Stomach (tissue), 9 donors: ENCODE results near the gene DHFR. TPM values are rescaled to one million over a fixed set of nuclear protein-coding genes. Genes with fewer than 3 reads are reported as not detected.

ENCODE experiments used
- DNase-seq, 2 donors: peaks; one replicate each; pipeline versions ENCODE4 v3.0.0 to v3.0.0-alpha.2; 2013 to 2019
- H3K27ac ChIP-seq, 5 donors: fragments of 200-600 bp in 4 of 5; sonication (generic) in 4 of 5; one replicate each; pipeline ENCODE4 v1.5.1; 2013 to 2019; ENCODE audit warnings: mild to moderate bottlenecking in 1 of 5, moderate library complexity in 1 of 5
- H3K27me3 ChIP-seq, 3 donors: fragments of 200-600 bp; sonication (generic); one replicate each; pipeline ENCODE4 v1.5.1; 2017 to 2019; ENCODE audit warnings: mixed run types in 1 of 3
- H3K36me3 ChIP-seq, 4 donors: fragments of 200-600 bp; sonication (generic); 1 replicate in 3 of 4; 2 replicates in 1 of 4; pipeline ENCODE4 v1.5.1; 2016 to 2019
- H3K4me1 ChIP-seq, 4 donors: fragments of 200-600 bp; sonication (generic); one replicate each; pipeline ENCODE4 v1.5.1; 2016 to 2019
- H3K4me3 ChIP-seq, 4 donors: fragments of 200-600 bp; sonication (generic) in 3 of 4; one replicate each; pipeline ENCODE4 v1.5.1; 2016 to 2019; ENCODE audit warnings: mild to moderate bottlenecking in 1 of 4
- H3K9me3 ChIP-seq, 4 donors: fragments of 200-600 bp; sonication (generic); one replicate each; pipeline ENCODE4 v1.5.1; 2016 to 2019
- EP300 ChIP-seq: sonication (generic); formaldehyde crosslinking; IDR thresholded peaks from one replicate; pipeline ENCODE4 v1.6.1; 2017; ENCODE audit warnings: antibody characterized with exemption
- POLR2A ChIP-seq, 4 donors: fragments of 450-650 bp; IDR thresholded peaks; one replicate each; pipeline ENCODE4 v1.6.1; 2016; ENCODE audit warnings: antibody characterized with exemption in 4 of 4, control low read depth in 2 of 4, mild to moderate bottlenecking in 1 of 4, moderate library complexity in 1 of 4
- POLR2AphosphoS5 ChIP-seq, 3 donors: sonication (generic); formaldehyde crosslinking; IDR thresholded peaks; one replicate each; pipeline ENCODE4 v1.6.1; 2016; ENCODE audit warnings: antibody characterized with exemption in 3 of 3
- WGBS, 5 donors: extraction: QIAGEN DNeasy Blood & Tissue Kit in 3 of 5; methylation state at CpG; one replicate each; pipeline versions ENCODE4 v1.1.5 to v1.1.7; 2013 to 2018; 5-methylcytosine and 5-hydroxymethylcytosine counted together
- intact Hi-C: fragments of 100-400 bp; cut with DNase I; formaldehyde crosslinking; loops from one replicate; pipeline ENCODE4 v1.15.1; 2023; ENCODE audit warnings: low total_unique reads
- polyA plus RNA-seq, 3 donors: library from polyadenylated mRNA; stranded (reverse); fragments of 200-250 nt; gene quantifications; one replicate each; pipeline ENCODE4 v1.2.3, GENCODE V29; 2013
- total RNA-seq, 5 donors: library from RNA; depleted of rRNA; stranded (reverse); fragments of >200 nt; gene quantifications; one replicate each; pipeline versions ENCODE4 v1.1.0 to v1.2.3, GENCODE V29; 2014 to 2016
- TF ChIP-seq, protein P1 (sequence below), 7 experiments: fragments of 450-650 bp in 4 of 7; fragments of 200-600 bp in 3 of 7; sonication (generic) in 3 of 7; IDR thresholded peaks; one replicate each; pipeline ENCODE4 v1.5.1; 2016 to 2019; ENCODE audit warnings: antibody characterized with exemption in 7 of 7, control low read depth in 2 of 7, mild to moderate bottlenecking in 1 of 7
- donor health status: healthy with polysubstance abuse.
- donor health status: Bipolar disorder and iron deficiency.
- donor health status: healthy.

Gene DHFR
- total and polyA plus RNA-seq, 8 donors: 2.8 to 16.7 (median 6.8) TPM

DNA sequence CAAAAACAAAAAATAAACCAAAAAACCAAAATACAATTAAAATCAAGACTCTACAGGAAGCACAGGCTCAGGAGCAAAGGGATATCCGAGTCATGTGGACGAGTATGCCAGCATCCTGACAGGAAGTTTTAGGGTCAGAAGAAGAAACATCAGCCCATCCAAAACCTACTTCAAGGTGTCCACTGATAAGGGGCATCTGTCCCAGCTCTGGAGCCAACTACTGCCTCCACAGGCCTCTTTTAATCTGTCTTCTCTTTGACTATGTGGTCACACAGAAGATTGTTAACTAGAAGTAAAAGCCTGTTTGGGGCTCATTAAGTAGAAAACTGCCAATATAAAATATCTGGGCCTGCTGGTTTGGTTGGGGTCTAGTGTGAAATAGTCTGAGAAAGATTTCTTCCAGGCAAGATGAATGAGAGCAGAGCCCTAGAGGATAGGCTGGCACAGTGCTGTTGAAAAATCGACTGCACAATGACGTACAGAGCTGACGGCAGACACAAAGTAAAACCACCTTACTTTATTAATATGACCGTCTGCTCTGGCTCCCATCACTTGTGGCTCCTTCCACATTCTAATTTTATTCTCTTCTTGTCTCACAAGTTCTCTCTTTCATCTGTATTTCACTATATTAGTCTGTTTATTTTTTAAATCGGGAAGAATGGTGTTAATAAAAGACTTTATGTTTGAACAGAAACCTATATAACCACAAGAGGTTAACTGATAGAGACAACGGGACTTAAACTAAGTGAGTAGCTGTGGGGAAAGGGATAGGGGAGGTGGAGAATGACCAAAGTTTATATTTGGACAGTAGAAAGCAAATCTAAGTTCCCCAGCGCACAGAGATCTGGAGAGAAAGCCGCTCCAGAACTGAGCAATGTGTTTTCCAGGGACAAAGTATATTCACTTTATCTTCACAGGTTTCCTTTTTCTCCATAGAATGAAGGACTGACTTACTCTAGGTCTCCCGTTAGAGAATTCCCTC is 23.2 kb downstream of the DHFR start:
- TF ChIP-seq EP300 (no peak), POLR2AphosphoS5 (IDR thresholded peaks at IDR 0.05) (no peak), POLR2A (IDR thresholded peaks at IDR 0.05) (no peak)
- TF ChIP-seq, protein P1, sequence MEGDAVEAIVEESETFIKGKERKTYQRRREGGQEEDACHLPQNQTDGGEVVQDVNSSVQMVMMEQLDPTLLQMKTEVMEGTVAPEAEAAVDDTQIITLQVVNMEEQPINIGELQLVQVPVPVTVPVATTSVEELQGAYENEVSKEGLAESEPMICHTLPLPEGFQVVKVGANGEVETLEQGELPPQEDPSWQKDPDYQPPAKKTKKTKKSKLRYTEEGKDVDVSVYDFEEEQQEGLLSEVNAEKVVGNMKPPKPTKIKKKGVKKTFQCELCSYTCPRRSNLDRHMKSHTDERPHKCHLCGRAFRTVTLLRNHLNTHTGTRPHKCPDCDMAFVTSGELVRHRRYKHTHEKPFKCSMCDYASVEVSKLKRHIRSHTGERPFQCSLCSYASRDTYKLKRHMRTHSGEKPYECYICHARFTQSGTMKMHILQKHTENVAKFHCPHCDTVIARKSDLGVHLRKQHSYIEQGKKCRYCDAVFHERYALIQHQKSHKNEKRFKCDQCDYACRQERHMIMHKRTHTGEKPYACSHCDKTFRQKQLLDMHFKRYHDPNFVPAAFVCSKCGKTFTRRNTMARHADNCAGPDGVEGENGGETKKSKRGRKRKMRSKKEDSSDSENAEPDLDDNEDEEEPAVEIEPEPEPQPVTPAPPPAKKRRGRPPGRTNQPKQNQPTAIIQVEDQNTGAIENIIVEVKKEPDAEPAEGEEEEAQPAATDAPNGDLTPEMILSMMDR (IDR thresholded peaks at IDR 0.05): no peak
- Histone ChIP-seq H3K36me3 (peaks cover 3 to 36% (median 31%) of the 10 kb centered on the region in 4 donors), H3K27me3 (no peaks in the 10 kb centered on the region), H3K4me1 (no peaks in the 10 kb centered on the region), H3K4me3 (no peak overlapping the region), H3K27ac (no peak overlapping the region), H3K9me3 (no peaks in the 10 kb centered on the region)
- no peak for DNase-seq
- 72 to 87% (median 78%) methylated on average over 11 of the region's 11 CpGs for WGBS, 5 donors
- intact Hi-C loops: no loop called here

DNA sequence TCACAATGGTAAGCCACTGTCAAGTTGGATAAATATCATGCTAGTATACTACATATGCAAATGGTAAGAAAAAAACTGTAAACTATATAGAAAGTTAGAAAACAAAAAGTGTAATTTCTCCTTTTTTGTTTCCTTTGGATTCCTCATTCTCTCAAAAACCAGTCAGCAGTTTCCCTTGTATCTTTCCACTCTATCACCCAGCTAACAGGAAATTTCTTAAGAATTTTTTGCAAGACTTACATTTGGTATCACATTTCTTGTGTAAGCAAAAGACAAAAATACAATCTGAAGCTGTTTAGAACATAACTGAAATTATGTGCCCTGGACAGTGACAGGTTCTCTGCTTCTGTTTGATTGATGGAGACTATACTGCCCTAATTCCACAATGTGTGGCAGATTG is 25.5 kb downstream of the DHFR start:
- Histone ChIP-seq H3K36me3 (peaks cover 3 to 35% (median 28%) of the 10 kb centered on the region in 4 donors), H3K4me1 (no peaks in the 10 kb centered on the region), H3K27ac (no peak overlapping the region), H3K9me3 (no peaks in the 10 kb centered on the region), H3K4me3 (no peak overlapping the region), H3K27me3 (no peaks in the 10 kb centered on the region)
- intact Hi-C loops: no loop called here
- TF ChIP-seq POLR2AphosphoS5 (IDR thresholded peaks at IDR 0.05): no peak
- TF ChIP-seq, protein P1 (IDR thresholded peaks at IDR 0.05): no peak
- no peak for TF ChIP-seq EP300
- DNase-seq: no peak

DNA sequence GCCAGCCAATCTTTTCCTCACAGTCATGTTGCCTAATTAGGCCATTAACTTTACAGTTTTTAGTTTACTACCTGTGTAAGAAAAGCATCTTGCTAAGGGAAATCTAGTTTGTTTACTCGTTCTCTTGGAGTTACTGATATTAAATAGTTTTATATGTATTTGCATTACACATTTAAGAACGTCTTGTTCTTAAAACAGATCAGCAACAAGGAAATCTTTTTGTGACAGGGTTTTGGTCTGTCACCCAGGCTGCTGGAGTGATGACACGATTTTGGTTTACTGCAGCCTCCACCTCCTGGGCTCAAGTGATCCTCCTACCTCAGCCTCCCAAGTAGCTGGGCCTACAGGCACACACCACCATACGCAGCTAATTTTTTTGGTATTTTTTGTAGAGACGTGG is 29.6 kb downstream of the DHFR start:
- Histone ChIP-seq H3K4me1 (no peaks in the 10 kb centered on the region), H3K9me3 (no peaks in the 10 kb centered on the region)
- WGBS, 5 donors: 80 to 91% (median 86%) methylated on average over 5 of the region's 5 CpGs

DNA sequence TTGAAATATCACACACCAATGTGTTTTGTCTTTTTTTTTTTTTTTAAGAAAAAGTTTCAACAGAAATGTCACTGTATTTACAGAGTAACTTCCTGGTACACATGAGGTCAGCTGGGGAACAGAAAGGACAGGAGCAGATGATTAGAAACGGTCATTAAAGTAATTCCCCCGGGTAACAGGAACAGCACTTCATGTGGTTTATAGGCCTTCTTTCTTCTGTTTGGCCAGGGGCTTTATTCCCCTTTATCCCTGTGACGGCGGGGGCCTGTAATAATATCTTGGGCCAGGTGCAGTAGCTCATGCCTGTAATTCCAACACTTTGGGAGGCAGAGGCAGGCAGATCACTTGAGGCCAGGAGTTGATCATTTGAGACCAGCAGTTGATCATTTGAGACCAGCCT is 30.8 kb downstream of the DHFR start:
- H3K4me3 ChIP-seq: no peak overlapping the region
- no peak overlapping the region for H3K27ac ChIP-seq
- no peaks in the 10 kb centered on the region for H3K36me3 ChIP-seq
- intact Hi-C loops: no loop called here
- TF ChIP-seq EP300 (no peak), POLR2A (IDR thresholded peaks at IDR 0.05) (no peak), POLR2AphosphoS5 (IDR thresholded peaks at IDR 0.05) (no peak)
- TF ChIP-seq, protein P1 (IDR thresholded peaks at IDR 0.05): no peak
- peak in 1 of 2 donors; percentile 43 for DNase-seq
- WGBS, 5 donors: 32 to 50% (median 47%) methylated on average over 4 of the region's 4 CpGs
- H3K9me3 ChIP-seq: no peaks in the 10 kb centered on the region
- no peaks in the 10 kb centered on the region for H3K4me1 ChIP-seq
- no peaks in the 10 kb centered on the region for H3K27me3 ChIP-seq

More for the DNA sequence above, 29.6 kb downstream of the DHFR start:
- intact Hi-C loops: no loop called here
- no peak for DNase-seq
- H3K36me3 ChIP-seq: peaks cover 0 to 8% (median 8%) of the 10 kb centered on the region in 4 donors
- no peak overlapping the region for H3K27ac ChIP-seq
- H3K4me3 ChIP-seq: no peak overlapping the region
- TF ChIP-seq POLR2AphosphoS5 (IDR thresholded peaks at IDR 0.05) (no peak), EP300 (no peak), POLR2A (IDR thresholded peaks at IDR 0.05) (no peak)
- TF ChIP-seq, protein P1 (IDR thresholded peaks at IDR 0.05): no peak
- H3K27me3 ChIP-seq: no peaks in the 10 kb centered on the region
